PC-3 (cell line): Measurements from ENCODE around the gene RAB20.

Experiments used
- EZH2 ChIP-seq: fragments of 300-600 bp; sonication (generic); IDR thresholded peaks from one replicate; pipeline ENCODE4 v1.6.1; 2017; ENCODE audit warnings: antibody characterized with exemption, mild to moderate bottlenecking, low read length; ENCODE audit not compliant: unreplicated experiment
- EZH2phosphoT487 ChIP-seq: fragments of 300-600 bp; sonication (generic); IDR thresholded peaks from 2 replicates; pipeline ENCODE4 v1.6.1; 2018; ENCODE audit warnings: mild to moderate bottlenecking, antibody characterized with exemption, low read length, borderline replicate concordance
- TF ChIP-seq, protein P1 (sequence below): fragments of 300-600 bp; sonication (generic); conservative IDR thresholded peaks from 2 replicates; pipeline ENCODE4 v1.5.1; 2017; ENCODE audit warnings: antibody characterized with exemption, low read depth, mild to moderate bottlenecking, low read length

GRCh38 chr13:110509971-110510786 is 51.3 kb downstream of the RAB20 start:
- TF ChIP-seq, protein P1, sequence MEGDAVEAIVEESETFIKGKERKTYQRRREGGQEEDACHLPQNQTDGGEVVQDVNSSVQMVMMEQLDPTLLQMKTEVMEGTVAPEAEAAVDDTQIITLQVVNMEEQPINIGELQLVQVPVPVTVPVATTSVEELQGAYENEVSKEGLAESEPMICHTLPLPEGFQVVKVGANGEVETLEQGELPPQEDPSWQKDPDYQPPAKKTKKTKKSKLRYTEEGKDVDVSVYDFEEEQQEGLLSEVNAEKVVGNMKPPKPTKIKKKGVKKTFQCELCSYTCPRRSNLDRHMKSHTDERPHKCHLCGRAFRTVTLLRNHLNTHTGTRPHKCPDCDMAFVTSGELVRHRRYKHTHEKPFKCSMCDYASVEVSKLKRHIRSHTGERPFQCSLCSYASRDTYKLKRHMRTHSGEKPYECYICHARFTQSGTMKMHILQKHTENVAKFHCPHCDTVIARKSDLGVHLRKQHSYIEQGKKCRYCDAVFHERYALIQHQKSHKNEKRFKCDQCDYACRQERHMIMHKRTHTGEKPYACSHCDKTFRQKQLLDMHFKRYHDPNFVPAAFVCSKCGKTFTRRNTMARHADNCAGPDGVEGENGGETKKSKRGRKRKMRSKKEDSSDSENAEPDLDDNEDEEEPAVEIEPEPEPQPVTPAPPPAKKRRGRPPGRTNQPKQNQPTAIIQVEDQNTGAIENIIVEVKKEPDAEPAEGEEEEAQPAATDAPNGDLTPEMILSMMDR = no peak
- no peak for TF ChIP-seq EZH2
- no peak for TF ChIP-seq EZH2phosphoT487
